ENCODE measurements around the gene SETD2. TPM values are rescaled to one million over a fixed set of nuclear protein-coding genes. Genes with fewer than 3 reads are reported as not detected.

The SETD2 gene
- total and polyA plus RNA-seq, 9 of the 15 experiments (the other 6 are each of a cell fraction or from before 2014, with no cell fraction given), result 8.2 to 44.0 (median 33.6) TPM

GRCh38 chr3:47162697-47163168 lies 1.2 kb downstream of the SETD2 start:
- H3K27ac ChIP-seq (ENCODE audit: extremely low read depth, low read depth, low read length), result peak overlapping the region; percentile 93
- peaks cover 32 to 34% of the 10 kb centered on the region in 2 experiments; a peak in 4 of 5 replicates for H3K4me1 ChIP-seq (replicated peaks in 1 of 2; ENCODE audit: control insufficient read depth in 2 of 2, insufficient read depth in 2 of 2, low read length in 2 of 2)
- CTCF ChIA-PET (ENCODE audit: low intra/inter-chr PET ratio), result no interaction called here
- peak overlapping the region; percentile 96 to 99 for H3K9ac ChIP-seq (ENCODE audit: insufficient read depth in 1 of 2, low read depth in 2 of 2, low read length in 2 of 2)
- ATAC-seq, result no peak
- peak overlapping the region; percentile 92 for H3K4me2 ChIP-seq (ENCODE audit: insufficient read depth, low read length)
- H3K27me3 ChIP-seq (ENCODE audit: control insufficient read depth in 2 of 2, insufficient read depth in 2 of 2, low read length in 2 of 2), result no peaks in the 10 kb centered on the region
- peak in 2 of 4 experiments; percentile 42 to 50 for DNase-seq (ENCODE audit: extremely low read depth in 1 of 4, low spot score in 3 of 4)
- peaks cover 17% of the 10 kb centered on the region for H4K20me1 ChIP-seq (replicated peaks; ENCODE audit: control insufficient read depth, insufficient read depth, low read length)
- BruUV-seq (replicated peaks), result TSS peak; percentile 65
- no peaks in the 10 kb centered on the region for H3K9me3 ChIP-seq (replicated peaks; ENCODE audit: control insufficient read depth, insufficient read depth, low read depth, low read length)
- H2AFZ ChIP-seq (ENCODE audit: low read depth, low read length), result peak overlapping the region; percentile 84
- peak overlapping the region; percentile 67 for H3K4me3 ChIP-seq
- peak; percentile 71 for FAIRE-seq
- in situ Hi-C loops (cut with MboI) (no loop called here), intact Hi-C loops (cut with micrococcal nuclease) (no loop called here)
- H3K36me3 ChIP-seq (ENCODE audit: control insufficient read depth, insufficient read depth, low read length), result peaks cover 18% of the 10 kb centered on the region; the same call in 2 of the 3 replicates
- WGBS (ENCODE audit: insufficient coverage, low coverage, missing lambda C conversion rate), result under 1% methylated on average over 10 of the region's 10 CpGs
- no peaks in the 10 kb centered on the region for H3K9me1 ChIP-seq (ENCODE audit: control insufficient read depth, insufficient read depth, low read length)
- POLR2A ChIA-PET, result interaction anchor here (0.6 to 2.6 kb wide), 7 partner anchors 10 to 152 kb away, joined by 3 to 14 read pairs (median 4); no protein-coding TSS in a partner anchor
- H3K79me2 ChIP-seq (ENCODE audit: control insufficient read depth, insufficient read depth, low read length), result peaks cover 86% of the 10 kb centered on the region
- no peak for TF ChIP-seq HDAC3 (IDR thresholded peaks at IDR 0.05; ENCODE audit: borderline replicate concordance, partially characterized antibody)
- TF ChIP-seq RBM25 (IDR thresholded peaks at IDR 0.05; ENCODE audit: low read depth, low read length, severe bottlenecking), result no peak
- peak in 1 of 2 experiments; percentile 35 for TF ChIP-seq AFF1 (IDR thresholded peaks at IDR 0.05; ENCODE audit: low read depth in 1 of 2, partially characterized antibody in 2 of 2)
- no peak for TF ChIP-seq HES1 (IDR thresholded peaks at IDR 0.05; ENCODE audit: low read depth)
- TF ChIP-seq HMGXB4 (CRISPR knock-in tag; IDR thresholded peaks at IDR 0.05), result no peak
- TF ChIP-seq FOXK1 (CRISPR knock-in tag; IDR thresholded peaks at IDR 0.05; ENCODE audit: borderline replicate concordance), result no peak
- no peak for TF ChIP-seq ARID1B (IDR thresholded peaks at IDR 0.05)
- no peak for TF ChIP-seq ZBTB2 (IDR thresholded peaks at IDR 0.05)
- no peak for TF ChIP-seq NR4A1 (CRISPR knock-in tag; IDR thresholded peaks at IDR 0.05)
- no peak; the same call in 1 of the 2 replicates for TF ChIP-seq NR4A1 (tag; IDR thresholded peaks at IDR 0.05)
- 0 out of 2 replicates have a peak, but pooled peaks have one; percentile 6 for TF ChIP-seq STAT5A (IDR thresholded peaks at IDR 0.05; ENCODE audit: borderline replicate concordance, low read length)
- TF ChIP-seq ZNF655 (CRISPR knock-in tag; IDR thresholded peaks at IDR 0.05), result no peak
- no peak for TF ChIP-seq ZNF23 (CRISPR knock-in tag; IDR thresholded peaks at IDR 0.05)
